Measurements from ENCODE around the gene ERVK3-1. TPM values are rescaled to one million over a fixed set of nuclear protein-coding genes. Genes with fewer than 3 reads are reported as not detected.
A peak's percentile ranks its signal among the peaks of the same experiment; 100 is the strongest.

ERVK3-1 gene
- total and polyA plus RNA-seq, 2 of the 8 experiments (the other 6 are each of a cell fraction or from before 2014, with no cell fraction given), result 29.9 to 31.5 TPM

GRCh38 chr19:58355908-58356765 is 51.0 kb downstream of the ERVK3-1 start:
- ChIA-PET CTCF (ENCODE audit: partially characterized antibody) (interaction anchor here (0.8 to 2.7 kb wide), 6 partner anchors 9 to 135 kb away, joined by 3 to 11 read pairs (median 4); no protein-coding TSS in a partner anchor), POLR2A (ENCODE audit: partially characterized antibody) (interaction anchor here (1.1 to 2.8 kb wide), 12 partner anchors 8 to 163 kb away, joined by 3 to 14 read pairs (median 4); partner anchors contain the start of genes ZBTB45 and ZNF544)
- Histone ChIP-seq H2AFZ (ENCODE audit: low read length) (no peak overlapping the region), H3K14ac (ENCODE audit: insufficient read length) (no peak overlapping the region), H3K79me1 (ENCODE audit: low read depth, low read length) (no peaks in the 10 kb centered on the region), H3K36me3 (ENCODE audit: control insufficient read depth in 2 of 4, insufficient read depth in 4 of 4, low read length in 3 of 4) (no peaks in the 10 kb centered on the region), H2AK5ac (ENCODE audit: low read depth, low read length) (no peak overlapping the region), H2BK15ac (ENCODE audit: low read length) (no peak overlapping the region), H3K9ac (replicated peaks in 1 of 4; ENCODE audit: extremely low read depth in 1 of 4, low read depth in 3 of 4, low read length in 3 of 4) (no peak overlapping the region), H3K4me1 (replicated peaks in 1 of 4; ENCODE audit: control insufficient read depth in 3 of 4, insufficient read depth in 4 of 4, low read length in 3 of 4) (peaks cover 0 to 6% (median under 1%) of the 10 kb centered on the region in 4 experiments; a peak in 2 of 7 replicates), H4K8ac (ENCODE audit: extremely low read depth, insufficient read depth, low read length) (no peak overlapping the region; the same call in 1 of the 2 replicates), H3K4me3 (ENCODE audit: extremely low read depth in 1 of 4, insufficient read depth in 2 of 4, low read depth in 3 of 4, low read length in 4 of 4) (no peak overlapping the region), H2BK12ac (ENCODE audit: low read depth, low read length) (peak overlapping the region; percentile 9; the same call in 1 of the 2 replicates), H3K27ac (ENCODE audit: low read depth, low read length) (no peak overlapping the region; the same call in 1 of the 2 replicates), H4K20me1 (replicated peaks in 1 of 2; ENCODE audit: control insufficient read depth in 1 of 2, insufficient read depth in 2 of 2, low read length in 2 of 2) (peaks cover 0 to 3% of the 10 kb centered on the region in 2 experiments), H3K23ac (ENCODE audit: insufficient read length) (no peak overlapping the region), H3K9me3 (ENCODE audit: insufficient read depth in 2 of 2, low read depth in 1 of 2, low read length in 1 of 2) (no peaks in the 10 kb centered on the region), H2BK5ac (ENCODE audit: low read depth, low read length) (no peak overlapping the region), H3K4me2 (ENCODE audit: insufficient read depth in 1 of 2, low read depth in 2 of 2, low read length in 2 of 2) (no peak overlapping the region), H3K23me2 (ENCODE audit: low read depth, low read length) (no peaks in the 10 kb centered on the region), H3K56ac (replicated peaks; ENCODE audit: insufficient read length, low read depth, low read length) (no peak overlapping the region), H4K5ac (ENCODE audit: insufficient read length, low read depth, low read length) (no peak overlapping the region), H3K4ac (replicated peaks; ENCODE audit: insufficient read length, low read depth, low read length) (no peak overlapping the region), H3K79me2 (ENCODE audit: control insufficient read depth in 1 of 2, insufficient read depth in 2 of 2, low read length in 2 of 2) (no peaks in the 10 kb centered on the region), H3K27me3 (replicated peaks in 1 of 4; ENCODE audit: control insufficient read depth in 3 of 4, extremely low read depth in 1 of 4, insufficient read depth in 3 of 4, low read length in 3 of 4) (no peaks in the 10 kb centered on the region), H3K18ac (ENCODE audit: extremely low read depth, low read length) (no peak overlapping the region; the same call in 1 of the 2 replicates), H4K91ac (replicated peaks; ENCODE audit: insufficient read length, low read length) (no peak overlapping the region), H2BK120ac (replicated peaks; ENCODE audit: low read depth, low read length) (no peak overlapping the region), H2BK20ac (ENCODE audit: low read length) (no peak overlapping the region)
- DNase-seq (ENCODE audit: low read depth in 1 of 2, low spot score in 2 of 2) (no peak), FAIRE-seq (no peak)
- WGBS, 2 experiments (ENCODE audit: extremely low coverage in 1 of 2, insufficient coverage in 1 of 2, insufficient read length in 1 of 2, insufficient replicate concordance in 2 of 2, low coverage in 1 of 2, low lambda C conversion rate in 2 of 2, missing lambda C conversion rate in 1 of 2), result 97% methylated on average over 59 of the region's 94 CpGs; no CpG with 5 or more reads in 1 of the 2 experiments
- TF ChIP-seq RXRA (IDR thresholded peaks at IDR 0.05; ENCODE audit: insufficient read depth, low read depth, low read length) (no peak), ATF2 (IDR thresholded peaks at IDR 0.05; ENCODE audit: low read length) (no peak), ASH2L (IDR thresholded peaks at IDR 0.05; ENCODE audit: low read length) (no peak), TAF7 (optimal IDR thresholded peaks at IDR 0.05; ENCODE audit: borderline replicate concordance, low read depth, low read length) (no peak), KDM5A (IDR thresholded peaks at IDR 0.05; ENCODE audit: low read length) (no peak), CTCF (IDR thresholded peaks at IDR 0.05; ENCODE audit: control extremely low read depth in 1 of 3, insufficient read depth in 1 of 3, low read depth in 1 of 3, low read length in 3 of 3) (no peak), SIX5 (IDR thresholded peaks at IDR 0.05; ENCODE audit: low read depth, low read length) (no peak)
